ENCODE measurements around the gene KIF1A. TPM values are rescaled to one million over a fixed set of nuclear protein-coding genes. Genes with fewer than 3 reads are reported as not detected.
A peak's percentile ranks its signal among the peaks of the same experiment; 100 is the strongest.
"Not testable (repeated sequence)": the region's sequence is repeated elsewhere in the genome, so short reads cannot be mapped to it uniquely, and the experiment has no call there.

The KIF1A gene
- total and polyA plus RNA-seq, 8 donors = 0.42 to 6.4 (median 1.9) TPM

GRCh38 chr2:240680185-240680584 is 139.8 kb downstream of the KIF1A start:
- ATAC-seq; intact Hi-C loops (cut with DNase I); H3K4me3 ChIP-seq; DNase-seq; H3K27ac ChIP-seq; H3K4me1 ChIP-seq; H3K36me3 ChIP-seq; H3K9me3 ChIP-seq; H3K27me3 ChIP-seq: not testable (repeated sequence)

DNA sequence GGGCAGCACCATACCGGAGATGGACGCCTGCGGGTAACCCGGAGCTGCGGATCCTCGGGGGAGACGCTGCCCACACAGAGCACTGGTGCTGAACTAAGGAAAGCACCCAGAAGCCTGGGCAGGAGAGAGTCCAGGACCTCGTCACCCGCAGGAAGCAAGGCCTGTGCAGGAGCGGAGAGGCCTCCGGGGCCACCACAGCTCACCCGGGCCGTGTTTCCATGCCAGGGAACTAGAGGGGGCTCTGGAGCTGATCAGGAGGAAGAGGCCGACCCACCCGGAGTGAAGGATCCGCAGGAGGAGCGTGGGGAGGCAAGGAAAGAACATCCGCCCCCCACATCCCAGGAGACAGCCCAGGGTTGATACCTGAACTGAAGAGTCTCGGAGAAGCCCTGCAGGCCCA is 141.1 kb downstream of the KIF1A start:
- DNase-seq; H3K4me3 ChIP-seq; H3K27me3 ChIP-seq; intact Hi-C loops (cut with DNase I); H3K27ac ChIP-seq; ATAC-seq; H3K4me1 ChIP-seq; H3K9me3 ChIP-seq; H3K36me3 ChIP-seq: not testable (repeated sequence)

- H3K27ac ChIP-seq; H3K9me3 ChIP-seq; H3K4me3 ChIP-seq; H3K36me3 ChIP-seq; DNase-seq; H3K4me1 ChIP-seq; ATAC-seq; intact Hi-C loops (cut with DNase I): not testable (repeated sequence)
- H3K27me3 ChIP-seq = peaks cover 6 to 16% of the 10 kb centered on the region in 2 donors
These were observed 142.0 kb downstream of the KIF1A start for GRCh38 chr2:240678043-240678442.

GRCh38 chr2:240675345-240675744 is 144.7 kb downstream of the KIF1A start:
- peaks cover 20 to 43% of the 10 kb centered on the region in 2 donors for H3K27me3 ChIP-seq
- intact Hi-C loops (cut with DNase I); H3K4me1 ChIP-seq; H3K9me3 ChIP-seq; H3K27ac ChIP-seq; DNase-seq; H3K4me3 ChIP-seq; H3K36me3 ChIP-seq: not testable (repeated sequence)
- ATAC-seq = peak; percentile 66

- intact Hi-C loops (cut with DNase I); H3K36me3 ChIP-seq; H3K4me1 ChIP-seq; H3K4me3 ChIP-seq; DNase-seq; H3K27ac ChIP-seq; ATAC-seq; H3K9me3 ChIP-seq: not testable (repeated sequence)
- peaks cover 20 to 44% of the 10 kb centered on the region in 2 donors for H3K27me3 ChIP-seq
These were observed 145.4 kb downstream of the KIF1A start for GRCh38 chr2:240674461-240675184.

DNA sequence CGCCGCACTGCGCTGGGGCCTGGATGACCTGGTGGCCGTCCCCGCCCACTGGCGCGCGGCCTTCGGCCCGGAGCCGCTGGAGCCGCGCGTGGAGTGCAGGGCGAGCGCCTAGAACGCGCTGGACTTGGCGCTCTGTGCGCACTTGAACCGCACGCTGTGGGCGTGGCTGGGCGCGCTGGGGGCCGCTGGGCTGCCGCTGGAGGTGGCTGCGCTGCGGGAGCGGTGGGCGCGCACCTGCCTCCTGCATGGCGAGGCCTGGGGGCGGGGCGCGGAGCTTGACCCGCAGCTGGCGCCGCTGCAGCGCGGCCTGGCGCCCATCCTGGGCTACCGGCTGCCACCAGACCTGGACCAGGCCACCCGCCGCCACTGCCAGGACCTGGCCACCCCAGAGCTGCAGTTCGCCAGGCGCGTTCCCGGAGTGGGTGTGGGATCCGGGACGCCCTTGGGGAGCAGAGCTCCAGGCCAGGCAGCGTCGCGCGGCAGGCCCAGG is 147.3 kb downstream of the KIF1A start:
- DNase-seq (no peak), ATAC-seq (no peak)
- H3K4me1 ChIP-seq = no peaks in the 10 kb centered on the region
- intact Hi-C loops (cut with DNase I) = no loop called here
- no peak overlapping the region for H3K4me3 ChIP-seq
- H3K36me3 ChIP-seq = no peaks in the 10 kb centered on the region
- H3K27ac ChIP-seq = no peak overlapping the region
- no peak for TF ChIP-seq CTCF (IDR thresholded peaks at IDR 0.05)
- H3K9me3 ChIP-seq = no peaks in the 10 kb centered on the region
- peaks cover 20 to 46% of the 10 kb centered on the region in 2 donors for H3K27me3 ChIP-seq

- DNase-seq (no peak), ATAC-seq (no peak)
- Histone ChIP-seq H3K27me3 (peaks cover 21 to 52% of the 10 kb centered on the region in 2 donors), H3K36me3 (no peaks in the 10 kb centered on the region), H3K9me3 (no peaks in the 10 kb centered on the region), H3K4me1 (no peaks in the 10 kb centered on the region), H3K4me3 (no peak overlapping the region), H3K27ac (no peak overlapping the region)
- no peak for TF ChIP-seq CTCF (IDR thresholded peaks at IDR 0.05)
- intact Hi-C loops (cut with DNase I) = no loop called here
These were observed 147.8 kb downstream of the KIF1A start for GRCh38 chr2:240672076-240672700.
